Activated CD8-positive, alpha-beta memory T cell treated with anti-CD3 and anti-CD28 coated beads for 4 hours (primary cell): ENCODE data around the gene SCYL2.
"Not testable (repeated sequence)": the region's sequence is repeated elsewhere in the genome, so short reads cannot be mapped to it uniquely, and the experiment has no call there.

Experiments
- DNase-seq, 2 donors: peaks; one replicate each; pipeline ENCODE4 v3.0.0-alpha.2; 2020; ENCODE audit warnings: low read depth in 2 of 2

Gene SCYL2, protein sequence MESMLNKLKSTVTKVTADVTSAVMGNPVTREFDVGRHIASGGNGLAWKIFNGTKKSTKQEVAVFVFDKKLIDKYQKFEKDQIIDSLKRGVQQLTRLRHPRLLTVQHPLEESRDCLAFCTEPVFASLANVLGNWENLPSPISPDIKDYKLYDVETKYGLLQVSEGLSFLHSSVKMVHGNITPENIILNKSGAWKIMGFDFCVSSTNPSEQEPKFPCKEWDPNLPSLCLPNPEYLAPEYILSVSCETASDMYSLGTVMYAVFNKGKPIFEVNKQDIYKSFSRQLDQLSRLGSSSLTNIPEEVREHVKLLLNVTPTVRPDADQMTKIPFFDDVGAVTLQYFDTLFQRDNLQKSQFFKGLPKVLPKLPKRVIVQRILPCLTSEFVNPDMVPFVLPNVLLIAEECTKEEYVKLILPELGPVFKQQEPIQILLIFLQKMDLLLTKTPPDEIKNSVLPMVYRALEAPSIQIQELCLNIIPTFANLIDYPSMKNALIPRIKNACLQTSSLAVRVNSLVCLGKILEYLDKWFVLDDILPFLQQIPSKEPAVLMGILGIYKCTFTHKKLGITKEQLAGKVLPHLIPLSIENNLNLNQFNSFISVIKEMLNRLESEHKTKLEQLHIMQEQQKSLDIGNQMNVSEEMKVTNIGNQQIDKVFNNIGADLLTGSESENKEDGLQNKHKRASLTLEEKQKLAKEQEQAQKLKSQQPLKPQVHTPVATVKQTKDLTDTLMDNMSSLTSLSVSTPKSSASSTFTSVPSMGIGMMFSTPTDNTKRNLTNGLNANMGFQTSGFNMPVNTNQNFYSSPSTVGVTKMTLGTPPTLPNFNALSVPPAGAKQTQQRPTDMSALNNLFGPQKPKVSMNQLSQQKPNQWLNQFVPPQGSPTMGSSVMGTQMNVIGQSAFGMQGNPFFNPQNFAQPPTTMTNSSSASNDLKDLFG

GRCh38 chr12:100266835-100267602, at the start of gene SCYL2, which contains the start of gene DEPDC4:
SCYL2 (plus strand) TSS chr12:100267177; CDS start chr12:100282971, 15,794 bp downstream.
DEPDC4 (minus strand) TSS chr12:100267079; CDS start chr12:100267076, 3 bp downstream.
- DNase-seq, result peak; percentile 85 to 87

- DNase-seq, result no peak
These were observed 47.5 kb upstream of the SCYL2 start for GRCh38 chr12:100219328-100220109.

DNA sequence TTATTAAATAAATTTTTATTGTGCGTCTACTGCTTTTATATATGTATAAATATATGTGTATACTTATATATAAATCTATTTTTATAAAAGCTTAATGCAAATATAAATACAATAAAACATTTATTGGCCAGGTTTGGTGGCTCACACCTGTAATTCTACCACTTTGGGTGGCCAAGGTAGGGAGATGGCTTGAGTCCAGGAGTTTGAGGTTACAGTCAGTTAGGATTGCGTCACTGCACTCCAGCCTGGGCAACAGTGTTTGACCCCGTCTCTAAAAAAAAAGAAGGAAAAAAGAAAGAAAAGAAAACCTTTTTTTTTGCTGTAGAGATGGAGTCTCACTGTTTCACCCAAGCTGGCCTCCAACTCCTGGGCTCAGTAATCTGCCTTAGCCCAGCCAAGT, 45.5 kb upstream of the SCYL2 start:
- no peak for DNase-seq

GRCh38 chr12:100222173-100222572, 44.8 kb upstream of the SCYL2 start:
- DNase-seq, result not testable (repeated sequence)

DNA sequence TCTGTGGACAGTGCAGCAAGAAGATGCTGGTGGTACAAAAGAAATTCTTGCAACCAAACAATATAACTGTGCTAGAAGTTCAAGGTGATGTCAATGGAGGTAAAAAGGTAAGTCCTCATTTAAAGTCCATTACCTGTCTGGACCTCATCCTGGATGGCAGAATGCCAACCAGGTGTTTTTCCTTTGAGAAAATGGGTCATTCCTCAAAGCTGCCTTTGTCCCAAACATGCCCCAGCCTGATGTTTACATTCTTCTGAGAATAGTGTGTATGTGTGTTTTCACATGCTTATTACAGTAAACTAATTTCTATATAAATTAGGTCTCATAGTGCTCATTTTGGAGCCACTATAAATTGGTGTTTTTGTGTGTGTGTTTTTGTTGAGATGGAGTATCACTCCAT, 41.5 kb upstream of the SCYL2 start:
- DNase-seq, result no peak

DNA sequence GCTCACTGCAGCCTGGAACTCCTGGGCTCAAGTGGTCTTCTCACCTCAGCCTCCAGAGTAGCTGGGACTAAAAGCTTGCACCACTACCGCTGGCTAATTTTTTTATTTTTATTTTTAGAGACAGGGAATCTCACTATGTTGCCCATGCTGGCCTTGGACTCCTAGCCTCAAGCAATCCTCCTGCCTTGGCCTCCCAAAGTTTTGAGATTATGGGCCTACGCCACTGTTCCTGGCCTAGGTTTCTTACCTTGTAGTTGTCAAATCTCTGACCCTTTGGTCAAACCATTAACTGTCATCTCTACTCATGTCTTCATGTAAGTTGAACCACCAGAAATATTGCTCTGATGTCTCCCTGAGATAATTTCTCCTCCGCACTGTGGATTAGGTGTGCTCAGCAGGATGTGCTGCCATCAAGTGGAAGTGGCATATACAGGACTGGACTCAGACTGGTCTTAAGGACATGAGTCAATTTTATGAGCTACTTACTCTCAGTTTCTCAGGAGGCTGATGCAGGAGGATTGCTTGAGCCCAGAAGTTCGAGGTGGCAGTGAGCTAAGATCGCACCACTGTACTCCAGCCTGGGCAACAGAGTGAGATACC, 37.8 kb upstream of the SCYL2 start:
- DNase-seq, result no peak

DNA sequence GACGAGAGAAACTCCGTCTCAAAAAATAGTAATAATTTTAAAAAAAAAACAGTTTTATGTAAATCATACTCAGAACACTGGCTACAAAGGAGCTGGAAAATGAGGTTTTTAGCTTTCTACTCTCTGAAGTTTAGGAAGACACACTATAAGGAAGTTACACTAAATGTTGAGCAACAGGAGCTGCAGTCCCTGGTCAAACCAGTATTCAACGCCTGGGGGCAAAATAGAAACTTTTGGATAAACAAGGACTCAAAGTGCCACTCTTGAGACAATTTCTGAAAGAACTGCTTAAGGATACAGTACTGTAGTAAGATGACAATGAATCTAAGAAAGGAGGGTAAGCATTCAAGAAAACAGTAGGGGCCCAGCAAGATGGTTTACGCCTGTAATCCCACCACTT, 37.1 kb upstream of the SCYL2 start:
- no peak for DNase-seq

- DNase-seq, result not testable (repeated sequence)
These were observed 35.1 kb upstream of the SCYL2 start for GRCh38 chr12:100231873-100232272.

DNA sequence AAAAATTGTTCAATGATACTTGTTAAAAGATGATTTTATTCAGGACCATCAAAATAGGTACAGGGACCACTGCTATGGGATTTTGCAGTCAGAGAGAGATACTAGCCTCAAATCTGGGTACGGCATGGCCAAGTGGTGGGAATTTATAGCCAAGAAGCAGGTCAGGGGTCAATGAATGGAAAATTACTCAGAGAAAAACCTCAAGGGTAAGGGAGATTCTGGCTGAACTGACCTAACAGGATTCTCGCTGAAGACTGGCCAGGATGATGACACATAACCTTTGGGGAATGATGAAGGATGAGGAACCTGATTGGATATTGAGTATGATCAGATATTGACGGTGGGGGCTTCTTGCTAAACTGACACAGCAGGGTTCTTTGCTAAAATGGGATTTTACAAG, 32.8 kb upstream of the SCYL2 start:
- DNase-seq, result no peak

DNA sequence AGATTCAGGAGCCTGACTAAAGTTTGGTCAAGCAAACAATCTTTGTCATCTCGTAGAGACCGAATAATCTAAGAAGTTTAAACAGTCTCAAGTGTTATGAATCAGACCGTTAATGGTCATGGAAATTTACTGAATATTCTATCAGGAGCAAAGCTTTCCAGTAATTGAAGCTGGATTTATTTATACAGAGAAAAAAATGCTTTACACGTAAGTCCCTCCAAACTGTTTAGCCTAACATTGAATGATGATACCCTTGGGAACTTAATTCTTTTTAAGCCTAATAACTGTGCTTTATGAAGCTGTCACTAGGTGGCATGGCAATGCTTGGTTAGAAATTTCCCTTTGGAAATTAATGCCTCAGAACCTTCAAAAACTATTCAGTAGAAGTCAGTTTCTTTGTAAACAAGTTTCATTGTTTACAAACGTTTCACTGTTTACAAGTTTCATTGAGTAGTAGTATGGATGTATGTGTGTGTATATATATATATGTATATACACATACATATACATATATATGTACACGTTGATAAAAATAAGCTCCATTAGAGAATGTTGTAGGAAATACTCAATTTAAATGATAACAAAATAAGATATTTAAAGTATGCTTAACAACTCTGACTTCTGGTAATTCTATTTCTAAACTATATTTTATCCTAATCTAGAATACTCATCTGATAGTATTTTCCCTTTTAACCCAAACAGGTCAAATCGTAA, 32.2 kb upstream of the SCYL2 start:
- DNase-seq, result no peak

- DNase-seq, result no peak
These were observed 28.2 kb upstream of the SCYL2 start for GRCh38 chr12:100238801-100239200.

DNA sequence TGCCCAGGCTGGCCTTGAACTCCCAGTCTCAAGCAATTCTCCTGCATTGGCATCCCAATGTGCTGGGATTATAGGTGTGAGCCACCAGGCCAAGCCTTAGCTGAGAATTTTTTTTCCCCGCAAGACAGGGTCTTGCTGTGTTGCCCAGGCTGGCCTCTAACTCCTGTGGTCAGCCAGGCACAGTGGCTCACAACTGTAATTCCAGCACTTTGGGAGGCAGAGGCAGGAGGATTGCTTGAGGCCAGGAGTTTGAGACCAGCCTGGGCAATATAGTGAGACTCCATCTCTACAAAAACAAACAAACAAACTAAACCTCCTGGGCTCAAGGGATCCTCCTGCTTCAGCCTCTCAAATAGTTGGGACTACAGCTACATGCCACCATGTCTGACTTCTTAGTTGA, 27.4 kb upstream of the SCYL2 start:
- DNase-seq, result no peak

- DNase-seq, result no peak
These were observed 23.8 kb upstream of the SCYL2 start for GRCh38 chr12:100243137-100243536.

- no peak for DNase-seq
These were observed 19.2 kb upstream of the SCYL2 start for GRCh38 chr12:100247765-100248164.

DNA sequence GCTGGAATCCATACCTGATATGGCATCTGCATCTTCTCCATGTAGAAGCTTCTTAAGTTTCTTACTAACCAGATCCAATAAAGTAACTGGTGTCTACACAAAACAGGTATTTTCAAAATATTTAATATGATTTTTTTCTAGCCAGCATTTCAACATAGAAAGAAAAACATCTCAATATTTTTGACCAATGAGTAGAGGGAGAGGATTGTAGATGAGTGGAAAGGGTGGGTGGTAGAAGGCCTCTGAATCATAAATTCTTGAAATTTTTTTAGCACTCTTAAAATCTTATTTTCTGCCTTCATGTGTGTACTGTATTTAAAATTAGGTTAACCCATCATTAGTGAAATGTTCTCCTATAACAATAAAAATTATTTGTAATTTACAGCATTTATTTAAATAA, 18.1 kb upstream of the SCYL2 start:
- no peak for DNase-seq

- no peak for DNase-seq
These were observed 17.0 kb upstream of the SCYL2 start for GRCh38 chr12:100249941-100250340.

DNA sequence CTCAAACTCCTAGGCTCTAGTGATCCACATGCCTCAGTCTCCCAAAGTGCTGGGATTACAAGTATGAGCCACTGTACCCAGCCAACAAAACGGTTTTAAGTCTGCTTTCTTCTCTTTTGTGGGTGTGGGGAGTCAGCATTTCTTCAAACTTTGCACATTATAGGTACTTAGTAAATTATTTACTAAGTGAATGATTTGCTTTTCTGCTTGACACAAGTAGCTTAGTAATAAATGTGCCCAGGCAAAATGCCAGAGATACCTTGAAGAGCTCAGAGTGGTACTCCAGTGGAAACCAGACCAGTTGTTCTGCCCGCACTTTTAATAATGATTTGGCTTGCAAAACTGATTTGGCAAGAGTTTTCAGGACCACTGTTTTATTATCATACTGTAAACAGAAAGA, 15.1 kb upstream of the SCYL2 start:
- no peak for DNase-seq

DNA sequence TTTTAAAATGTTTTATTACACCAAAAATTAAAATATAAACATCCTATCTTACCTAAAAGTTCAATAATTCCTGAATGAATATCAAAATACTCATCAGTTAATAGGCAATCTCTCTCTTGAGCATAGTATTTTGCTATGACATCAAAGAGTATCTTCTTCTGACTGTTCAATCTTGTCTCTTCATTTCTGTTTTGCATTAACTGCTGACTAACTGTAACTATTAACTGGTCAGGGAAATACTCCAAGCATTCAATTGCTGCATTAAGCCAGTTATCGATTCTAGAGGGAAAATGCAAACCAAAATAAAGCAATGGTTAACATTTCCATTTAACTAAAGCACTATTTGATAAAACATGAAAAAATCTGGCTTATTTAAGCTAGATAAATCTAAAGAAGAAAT, 13.5 kb upstream of the SCYL2 start:
- DNase-seq, result no peak

DNA sequence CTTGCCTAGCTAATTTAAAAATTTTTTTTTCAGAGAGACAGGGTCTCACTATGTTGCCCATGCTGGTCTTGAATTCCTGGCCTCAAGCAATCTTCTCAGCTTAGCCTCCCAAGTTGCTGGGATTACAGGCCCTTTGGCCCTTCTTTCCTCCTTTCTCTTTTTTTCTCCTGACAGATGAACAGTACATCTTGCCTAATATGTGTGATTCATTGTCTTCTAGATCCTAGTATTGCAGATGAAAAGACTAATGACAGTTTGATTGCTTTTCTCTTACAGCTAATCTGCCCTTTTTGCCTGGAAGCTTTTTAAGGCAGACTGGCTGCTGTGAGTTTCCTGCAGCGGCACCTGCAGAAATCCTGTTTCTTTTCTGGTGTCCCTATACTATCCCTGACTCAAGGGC, 12.1 kb upstream of the SCYL2 start:
- no peak for DNase-seq

DNA sequence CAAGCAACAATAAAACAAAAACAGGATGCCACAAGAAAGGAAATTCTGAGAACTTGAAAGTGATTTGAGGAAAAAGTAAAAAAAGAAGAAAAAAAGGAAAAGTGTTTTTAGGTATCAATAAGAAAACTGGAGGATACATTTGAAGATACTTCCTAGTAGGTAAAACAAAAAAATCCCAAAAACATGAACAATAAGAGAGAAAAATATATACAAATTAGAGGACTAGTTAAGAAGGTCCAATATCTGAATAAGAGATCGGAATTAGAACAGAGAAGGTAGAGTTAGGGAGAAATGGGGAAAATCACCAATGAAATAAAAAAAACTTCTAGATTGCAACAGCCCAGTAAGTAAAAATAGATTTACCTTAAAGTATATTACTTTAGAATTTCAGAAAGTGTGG, 8.8 kb upstream of the SCYL2 start:
- no peak for DNase-seq
